GM18951 (cell line): ENCODE data around the gene REC8.

ENCODE experiments used
- POLR2A ChIP-seq: IDR thresholded peaks from 4 replicates; pipeline ENCODE4 v1.6.1; 2011; ENCODE audit warnings: mild to moderate bottlenecking; ENCODE audit not compliant: insufficient read length, insufficient read depth; ENCODE audit errors: extremely low read depth
- in situ Hi-C: fragments of 300-500 bp; cut with MboI; formaldehyde crosslinking; loops from one replicate; pipeline ENCODE4 v1.12.0; 2022; ENCODE audit warnings: low sequenced_read_pairs, mixed read lengths, inconsistent platforms; ENCODE audit not compliant: unreplicated experiment

REC8 gene, protein sequence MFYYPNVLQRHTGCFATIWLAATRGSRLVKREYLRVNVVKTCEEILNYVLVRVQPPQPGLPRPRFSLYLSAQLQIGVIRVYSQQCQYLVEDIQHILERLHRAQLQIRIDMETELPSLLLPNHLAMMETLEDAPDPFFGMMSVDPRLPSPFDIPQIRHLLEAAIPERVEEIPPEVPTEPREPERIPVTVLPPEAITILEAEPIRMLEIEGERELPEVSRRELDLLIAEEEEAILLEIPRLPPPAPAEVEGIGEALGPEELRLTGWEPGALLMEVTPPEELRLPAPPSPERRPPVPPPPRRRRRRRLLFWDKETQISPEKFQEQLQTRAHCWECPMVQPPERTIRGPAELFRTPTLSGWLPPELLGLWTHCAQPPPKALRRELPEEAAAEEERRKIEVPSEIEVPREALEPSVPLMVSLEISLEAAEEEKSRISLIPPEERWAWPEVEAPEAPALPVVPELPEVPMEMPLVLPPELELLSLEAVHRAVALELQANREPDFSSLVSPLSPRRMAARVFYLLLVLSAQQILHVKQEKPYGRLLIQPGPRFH

DNA sequence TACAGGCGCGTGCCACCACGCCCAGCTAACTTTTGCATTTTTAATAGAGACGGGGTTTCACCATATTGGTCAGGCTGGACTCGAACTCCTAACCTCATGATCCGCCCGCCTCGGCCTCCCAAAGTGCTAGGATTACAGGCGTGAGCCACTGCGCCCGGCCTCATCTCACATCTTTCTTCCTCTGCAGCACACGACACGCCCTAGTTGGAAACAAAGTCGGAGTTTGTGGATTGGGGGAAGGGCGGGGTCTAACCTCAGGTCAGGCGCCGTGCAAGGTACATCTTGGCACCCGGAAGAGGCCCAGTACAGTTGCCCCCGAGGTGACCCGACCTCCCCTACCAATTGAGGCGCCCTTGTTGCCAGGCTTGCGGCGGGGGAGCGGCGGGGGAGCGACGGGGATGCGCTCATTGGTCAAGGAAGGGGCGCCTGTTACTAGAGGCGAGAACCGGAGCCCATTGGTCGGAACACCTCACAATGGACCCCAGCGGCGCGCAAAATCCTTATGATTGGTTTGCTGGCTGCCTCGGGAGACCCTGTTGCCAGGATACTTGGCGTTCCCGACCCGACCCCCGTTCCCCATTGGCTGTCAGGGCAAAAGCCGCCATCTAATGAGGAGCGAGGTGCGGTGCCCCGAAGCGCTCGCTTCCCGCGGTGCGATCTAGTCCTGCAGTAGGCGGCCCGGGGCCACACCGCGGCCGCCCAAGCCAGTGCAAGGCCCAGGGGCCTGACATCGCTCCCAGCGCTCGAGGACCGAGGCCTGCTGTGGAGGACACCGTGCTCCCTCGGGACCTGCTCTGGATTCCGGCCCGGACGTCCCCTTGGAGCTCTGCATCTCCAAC is at the start of gene REC8:
Gene REC8 (plus strand): TSS at position 659 of the 839 bp plus-strand sequence. CDS start 473 bp downstream, outside the sequence.
- in situ Hi-C loops, result no loop called here

DNA sequence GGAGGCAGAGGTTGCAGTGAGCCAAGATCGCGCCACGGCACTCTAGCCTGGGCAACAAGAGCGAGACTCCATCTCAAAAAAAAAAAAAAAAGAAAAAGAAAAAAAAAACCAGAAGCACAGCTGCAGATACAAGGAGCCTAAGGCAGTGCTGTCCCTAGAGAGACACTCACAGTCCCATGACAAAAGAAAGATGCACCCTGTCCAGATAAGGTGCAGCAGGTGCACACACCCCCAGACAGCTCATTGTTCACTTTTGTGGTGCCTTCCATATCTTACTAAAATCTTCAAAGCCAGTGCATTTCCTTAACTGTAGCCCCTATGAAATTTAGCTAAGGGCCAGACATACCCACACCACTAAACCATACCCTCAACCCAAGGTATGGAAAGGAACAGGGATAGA is 49.5 kb upstream of the REC8 start:
- TF ChIP-seq POLR2A, result no peak
- in situ Hi-C loops, result no loop called here

More for the DNA sequence above, at the start of gene REC8:
- TF ChIP-seq POLR2A, result peak; percentile 59

DNA sequence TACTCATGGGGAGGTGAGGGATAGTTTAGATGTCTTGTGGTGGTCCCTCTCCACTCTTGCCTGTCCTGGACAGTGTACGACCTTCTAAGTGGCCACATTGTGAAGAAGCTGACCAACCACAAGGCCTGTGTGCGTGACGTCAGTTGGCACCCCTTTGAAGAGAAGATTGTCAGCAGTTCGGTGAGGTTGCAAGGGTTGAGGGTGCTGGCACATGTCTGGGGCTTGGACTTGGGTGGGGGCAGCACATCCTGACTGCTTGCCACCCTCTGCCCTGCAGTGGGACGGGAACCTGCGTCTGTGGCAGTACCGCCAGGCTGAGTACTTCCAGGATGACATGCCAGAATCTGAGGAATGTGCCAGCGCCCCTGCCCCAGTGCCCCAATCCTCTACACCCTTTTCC is 49.0 kb upstream of the REC8 start:
- no peak for TF ChIP-seq POLR2A
- in situ Hi-C loops, result no loop called here

DNA sequence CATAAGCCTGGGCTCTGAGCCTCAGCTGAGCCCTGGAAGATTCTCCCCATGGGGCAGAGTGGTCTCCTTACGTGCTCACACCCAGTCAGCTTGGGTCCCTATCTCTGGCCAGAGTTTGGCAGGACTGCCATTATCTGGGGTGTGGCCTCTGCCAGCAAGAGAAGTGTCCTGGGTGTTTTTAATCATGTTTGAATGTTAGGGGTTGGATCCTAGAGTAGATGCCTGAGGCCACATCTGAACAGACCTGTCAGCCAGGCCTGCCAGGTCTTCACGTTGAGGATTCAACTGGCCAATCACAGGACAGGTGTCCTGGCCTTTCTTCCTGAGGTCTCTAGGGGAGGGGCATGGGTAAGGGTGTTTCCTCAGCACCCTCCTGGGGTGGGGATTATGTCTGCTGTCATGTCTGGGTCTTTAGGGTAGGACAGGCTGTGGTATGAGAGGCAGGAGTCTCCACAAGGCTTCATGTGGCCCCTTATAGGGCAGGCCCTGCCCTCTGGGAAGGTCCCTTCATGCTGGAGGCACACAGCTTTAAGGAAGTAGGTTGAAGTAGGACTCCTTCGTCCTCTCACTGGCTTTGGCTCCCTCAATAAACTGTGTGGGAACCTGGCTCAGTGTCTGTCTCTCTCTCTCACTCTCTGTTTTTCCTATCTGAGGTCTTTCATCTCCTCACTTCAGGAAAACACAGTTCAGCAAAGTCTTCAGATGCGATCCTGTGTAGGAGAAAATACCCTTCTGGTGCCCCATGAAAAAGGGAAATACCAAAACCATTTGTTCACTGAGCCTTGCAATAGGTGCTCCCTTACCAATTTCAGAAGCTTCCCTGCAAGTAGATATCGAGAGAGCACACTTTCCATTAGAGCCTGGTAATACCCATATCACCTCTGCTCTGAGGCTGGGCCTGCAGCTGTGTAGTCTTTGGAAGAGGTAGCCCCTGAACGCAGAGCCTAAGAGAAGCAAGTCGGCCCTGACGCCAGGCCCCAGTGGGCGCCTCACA is 48.2 kb upstream of the REC8 start:
- in situ Hi-C loops, result no loop called here
- no peak for TF ChIP-seq POLR2A

DNA sequence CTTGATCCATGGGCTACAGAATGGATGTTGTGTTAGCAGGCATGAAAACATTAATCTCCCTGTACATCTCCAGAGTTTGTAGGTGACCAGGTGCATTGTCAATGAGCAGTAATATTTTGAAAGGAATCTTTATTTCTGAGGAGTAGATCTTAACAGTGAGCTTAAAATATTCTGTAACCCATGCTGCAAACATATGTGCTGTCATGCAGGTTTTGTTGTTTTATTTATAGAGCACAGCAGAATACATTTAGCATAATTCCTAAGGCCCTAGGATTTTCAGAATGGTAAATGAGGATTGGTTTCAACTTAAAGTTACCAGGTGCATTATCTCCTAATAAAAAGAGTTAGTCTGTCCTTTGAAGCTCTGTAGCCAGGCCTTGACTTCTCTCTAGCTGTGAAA is 44.9 kb upstream of the REC8 start:
- TF ChIP-seq POLR2A, result no peak
- in situ Hi-C loops, result no loop called here

DNA sequence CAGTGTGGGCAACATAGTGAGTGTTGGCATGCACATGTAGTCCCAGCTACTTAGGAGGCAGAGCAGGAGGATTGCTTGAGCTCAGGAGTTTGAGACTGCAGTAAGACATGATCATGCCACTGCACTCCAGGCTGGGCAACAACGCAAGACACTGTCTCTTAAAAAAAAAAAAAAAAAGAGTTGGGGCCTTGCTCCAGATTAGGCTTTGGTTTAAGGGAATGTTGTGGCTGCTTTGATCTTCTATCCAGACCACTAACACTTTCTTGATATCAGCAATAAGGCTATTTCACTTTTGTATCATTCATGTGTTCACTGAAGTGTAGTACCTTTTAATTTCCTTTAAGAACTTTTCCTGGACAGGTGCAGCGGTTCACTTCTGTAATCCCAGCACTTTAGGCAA is 44.2 kb upstream of the REC8 start:
- in situ Hi-C loops, result no loop called here
- no peak for TF ChIP-seq POLR2A

DNA sequence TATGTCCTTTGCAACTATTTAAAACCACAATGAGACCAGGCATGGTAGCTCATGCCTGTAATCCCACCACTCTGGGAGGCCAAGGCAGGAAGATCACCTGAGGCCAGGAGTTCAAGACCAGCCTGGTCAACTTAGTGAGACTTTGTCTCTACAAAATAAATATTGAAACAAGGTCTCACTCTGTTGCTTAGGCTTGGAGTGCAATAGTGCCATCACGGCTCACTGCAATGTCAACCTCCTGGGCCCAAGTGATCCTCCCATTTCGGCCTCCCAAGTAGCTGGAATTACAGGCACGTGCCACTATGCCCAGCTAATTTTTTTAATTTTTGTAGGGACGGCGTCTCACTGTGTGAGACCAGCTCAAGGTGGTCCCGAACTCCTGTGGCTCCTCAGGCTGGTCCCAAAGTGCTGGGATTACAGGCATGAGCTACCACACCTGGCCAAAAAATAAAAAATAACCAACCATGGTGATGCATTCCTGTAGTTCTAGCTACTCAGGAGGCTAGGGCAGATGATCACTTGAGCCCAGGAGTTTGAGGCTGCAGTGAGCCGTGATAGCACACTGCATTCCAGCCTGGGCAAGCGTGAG is 42.4 kb upstream of the REC8 start:
- no peak for TF ChIP-seq POLR2A
- in situ Hi-C loops, result no loop called here

DNA sequence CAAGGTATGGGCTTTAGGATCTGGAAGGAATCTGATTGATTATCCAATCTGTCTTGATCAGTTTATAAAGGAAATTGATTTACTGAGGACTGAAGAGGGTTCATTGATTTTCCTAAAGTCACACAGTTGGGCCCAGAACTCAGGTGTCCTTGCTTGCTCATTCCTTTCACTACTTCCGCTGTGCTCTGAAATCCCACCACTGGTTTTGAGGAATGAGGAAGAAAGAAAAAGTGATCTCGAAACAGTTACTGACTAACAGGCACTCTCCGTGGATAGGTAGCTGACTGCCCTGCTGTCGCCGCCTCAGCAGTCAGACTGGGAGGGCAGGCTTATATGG is 41.5 kb upstream of the REC8 start, which contains the start of gene FITM1:
Gene FITM1 (plus strand): TSS at position 280 of the 337 bp plus-strand sequence. CDS start 905 bp downstream, outside the sequence.
- in situ Hi-C loops, result no loop called here
- TF ChIP-seq POLR2A, result no peak

DNA sequence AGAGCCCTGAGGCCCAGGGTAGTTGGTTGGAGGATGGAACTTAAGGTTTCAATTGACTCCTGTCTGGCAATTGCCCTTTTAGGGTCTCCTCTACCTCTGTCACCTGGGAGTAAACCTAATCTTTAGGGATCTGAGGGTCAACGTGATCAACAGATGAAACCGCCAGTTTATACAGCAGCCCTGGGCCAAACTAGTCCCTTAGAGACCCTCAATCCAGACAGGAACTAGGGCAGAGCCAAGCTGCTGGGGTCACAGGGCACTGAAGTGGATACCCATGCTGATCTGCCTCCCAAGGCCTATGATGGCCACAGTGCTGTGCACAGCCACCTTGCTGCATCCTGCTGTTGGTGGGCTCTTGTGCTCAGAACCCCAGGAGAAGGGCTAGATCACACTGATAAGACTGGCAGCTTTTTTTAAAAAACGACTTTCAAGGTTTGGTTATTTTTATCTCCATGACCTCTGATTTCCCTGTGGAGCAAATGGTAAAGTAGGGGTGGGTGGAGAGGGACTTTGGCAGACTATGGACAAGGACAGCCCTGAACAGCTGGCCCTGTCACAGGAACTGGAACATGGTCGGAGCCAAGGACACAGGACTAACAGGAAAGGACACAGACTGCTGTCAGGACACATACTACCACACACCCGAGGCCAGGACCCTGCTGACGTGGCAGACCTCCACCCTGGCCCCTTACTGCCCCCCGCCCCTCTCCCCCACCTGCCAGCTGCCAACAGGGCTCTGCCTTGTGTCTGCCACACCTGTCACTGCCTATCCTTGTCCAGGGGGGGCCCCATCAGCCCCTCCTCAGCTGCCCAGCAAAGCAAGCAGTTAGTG is 40.9 kb upstream of the REC8 start:
- in situ Hi-C loops, result no loop called here

DNA sequence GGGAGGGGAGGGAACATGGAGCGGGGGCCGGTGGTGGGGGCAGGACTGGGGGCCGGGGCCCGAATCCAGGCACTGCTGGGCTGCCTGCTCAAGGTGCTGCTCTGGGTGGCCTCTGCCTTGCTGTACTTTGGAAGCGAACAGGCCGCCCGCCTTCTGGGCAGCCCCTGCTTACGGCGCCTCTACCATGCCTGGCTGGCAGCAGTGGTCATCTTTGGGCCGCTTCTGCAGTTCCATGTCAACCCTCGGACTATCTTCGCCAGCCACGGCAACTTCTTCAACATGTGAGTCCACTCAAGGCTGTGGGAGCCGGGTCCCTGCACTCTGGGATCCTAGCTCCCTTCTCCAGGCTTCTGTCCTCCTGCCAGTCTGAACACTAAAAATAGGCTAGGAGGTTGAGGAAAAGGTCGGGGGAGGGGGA is 40.3 kb upstream of the REC8 start:
- no peak for TF ChIP-seq POLR2A
- in situ Hi-C loops, result no loop called here

More for the DNA sequence above, 40.9 kb upstream of the REC8 start:
- TF ChIP-seq POLR2A, result no peak

DNA sequence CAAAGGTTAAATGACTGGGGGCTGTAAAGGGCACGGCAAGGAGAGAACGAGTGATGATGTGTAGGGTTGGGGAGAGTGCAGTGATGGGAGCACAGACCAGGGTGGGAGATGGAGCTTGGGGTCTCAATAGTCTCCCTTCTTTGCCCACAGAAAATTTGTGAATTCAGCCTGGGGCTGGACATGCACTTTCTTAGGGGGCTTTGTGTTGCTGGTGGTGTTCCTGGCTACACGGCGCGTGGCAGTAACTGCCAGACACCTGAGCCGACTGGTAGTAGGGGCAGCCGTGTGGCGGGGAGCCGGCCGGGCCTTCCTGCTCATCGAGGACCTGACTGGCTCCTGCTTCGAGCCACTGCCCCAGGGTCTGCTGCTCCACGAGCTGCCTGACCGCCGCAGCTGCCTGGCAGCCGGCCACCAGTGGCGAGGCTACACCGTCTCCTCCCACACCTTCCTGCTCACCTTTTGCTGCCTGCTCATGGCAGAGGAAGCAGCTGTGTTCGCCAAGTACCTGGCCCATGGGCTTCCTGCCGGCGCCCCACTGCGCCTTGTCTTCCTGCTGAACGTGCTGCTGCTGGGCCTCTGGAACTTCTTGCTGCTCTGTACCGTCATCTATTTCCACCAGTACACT is 39.7 kb upstream of the REC8 start:
- in situ Hi-C loops, result no loop called here
- TF ChIP-seq POLR2A, result no peak
